Omental fat pad (tissue), 4 donors: ENCODE measurements around the gene PGLYRP2. TPM values are rescaled to one million over a fixed set of nuclear protein-coding genes. Genes with fewer than 3 reads are reported as not detected.

Experiments used
- ATAC-seq: fragments of 150-250 bp; one replicate; pipeline ENCODE4 v1.9.1; 2016; ENCODE audit warnings: mild to moderate bottlenecking, moderate library complexity; ENCODE audit not compliant: low FRiP score
- DNase-seq: peaks from one replicate; pipeline ENCODE4 v3.0.0-alpha.2; 2019; ENCODE audit warnings: low spot score
- CTCF ChIP-seq, 3 donors: fragments of 450-650 bp; IDR thresholded peaks; one replicate each; pipeline ENCODE4 v1.5.1; 2016 to 2017; ENCODE audit warnings: antibody characterized with exemption in 3 of 3, mild to moderate bottlenecking in 3 of 3, moderate library complexity in 2 of 3
- total RNA-seq, 4 donors: library from RNA; depleted of rRNA; stranded (reverse); fragments of >200 nt; gene quantifications; one replicate each; pipeline ENCODE4 v1.1.0, GENCODE V29; 2016

PGLYRP2 gene
- total RNA-seq, 4 donors from 2014 or later = not detected

GRCh38 chr19:15439821-15440641, 39.3 kb downstream of the PGLYRP2 start:
- ATAC-seq (no peak), DNase-seq (no peak)
- TF ChIP-seq CTCF (IDR thresholded peaks at IDR 0.05) = no peak

GRCh38 chr19:15439078-15439799, 40.1 kb downstream of the PGLYRP2 start:
- TF ChIP-seq CTCF (IDR thresholded peaks at IDR 0.05) = no peak
- ATAC-seq (no peak), DNase-seq (no peak)

GRCh38 chr19:15438577-15438976, 40.7 kb downstream of the PGLYRP2 start:
- no peak for DNase-seq
- no peak for ATAC-seq
- TF ChIP-seq CTCF (IDR thresholded peaks at IDR 0.05) = no peak

GRCh38 chr19:15438124-15438496, 41.2 kb downstream of the PGLYRP2 start:
- ATAC-seq = no peak
- no peak for DNase-seq
- TF ChIP-seq CTCF (IDR thresholded peaks at IDR 0.05) = no peak

GRCh38 chr19:15437355-15438123, 41.8 kb downstream of the PGLYRP2 start:
- TF ChIP-seq CTCF (IDR thresholded peaks at IDR 0.05) = no peak
- ATAC-seq (no peak), DNase-seq (no peak)

- ATAC-seq = no peak
- no peak for TF ChIP-seq CTCF (IDR thresholded peaks at IDR 0.05)
- no peak for DNase-seq
Measured at GRCh38 chr19:15436826-15437110, 42.5 kb downstream of the PGLYRP2 start.
